HEK293 (cell line): Measurements from ENCODE around the gene HECTD4.

Experiments used
- BCL11A ChIP-seq: fragments of 450-650 bp; formaldehyde crosslinking; IDR thresholded peaks from 2 replicates; pipeline ENCODE4 v1.5.1; 2016; ENCODE audit warnings: low read depth, missing biosample characterization, missing genetic modification characterization
- FEZF1 ChIP-seq: fragments of 450-650 bp; formaldehyde crosslinking; IDR thresholded peaks from 2 replicates; pipeline ENCODE4 v1.5.1; 2016; ENCODE audit warnings: missing biosample characterization, missing genetic modification characterization
- HIC1 ChIP-seq: fragments of 450-650 bp; formaldehyde crosslinking; IDR thresholded peaks from 2 replicates; pipeline ENCODE4 v1.5.1; 2016; ENCODE audit warnings: missing biosample characterization, missing genetic modification characterization
- INSM2 ChIP-seq: fragments of 450-650 bp; formaldehyde crosslinking; IDR thresholded peaks from 2 replicates; pipeline ENCODE4 v1.5.1; 2016; ENCODE audit warnings: missing biosample characterization, missing genetic modification characterization
- OVOL3 ChIP-seq: fragments of 450-650 bp; formaldehyde crosslinking; IDR thresholded peaks from 2 replicates; pipeline ENCODE4 v1.5.1; 2016; ENCODE audit warnings: missing biosample characterization, missing genetic modification characterization
- REPIN1 ChIP-seq: fragments of 450-650 bp; formaldehyde crosslinking; IDR thresholded peaks from 2 replicates; pipeline ENCODE4 v1.5.1; 2017; ENCODE audit warnings: missing biosample characterization, missing genetic modification characterization, low read depth
- SALL2 ChIP-seq: fragments of 450-650 bp; formaldehyde crosslinking; IDR thresholded peaks from 2 replicates; pipeline ENCODE4 v1.5.0; 2017; ENCODE audit warnings: missing biosample characterization, mild to moderate bottlenecking, missing genetic modification characterization, borderline replicate concordance
- ZBTB1 ChIP-seq: fragments of 450-650 bp; formaldehyde crosslinking; IDR thresholded peaks from 2 replicates; pipeline ENCODE4 v1.5.1; 2016; ENCODE audit warnings: missing biosample characterization, missing genetic modification characterization
- ZBTB17 ChIP-seq: fragments of 450-650 bp; formaldehyde crosslinking; IDR thresholded peaks from 2 replicates; pipeline ENCODE4 v1.5.1; 2016; ENCODE audit warnings: missing biosample characterization, missing genetic modification characterization
- ZBTB20 ChIP-seq: fragments of 450-650 bp; formaldehyde crosslinking; IDR thresholded peaks from 2 replicates; pipeline ENCODE4 v1.5.1; 2016; ENCODE audit warnings: missing biosample characterization, missing genetic modification characterization
- ZBTB21 ChIP-seq: fragments of 450-650 bp; formaldehyde crosslinking; IDR thresholded peaks from 2 replicates; pipeline ENCODE4 v1.5.1; 2017; ENCODE audit warnings: missing biosample characterization, missing genetic modification characterization
- ZEB2 ChIP-seq: fragments of 450-650 bp; formaldehyde crosslinking; IDR thresholded peaks from 2 replicates; pipeline ENCODE4 v1.5.1; 2016; ENCODE audit warnings: missing biosample characterization, missing genetic modification characterization
- ZFP3 ChIP-seq: fragments of 450-650 bp; formaldehyde crosslinking; IDR thresholded peaks from 2 replicates; pipeline ENCODE4 v1.5.1; 2016; ENCODE audit warnings: low read depth, missing biosample characterization, missing genetic modification characterization
- ZFP37 ChIP-seq: fragments of 450-650 bp; formaldehyde crosslinking; IDR thresholded peaks from 2 replicates; pipeline ENCODE4 v1.5.1; 2016; ENCODE audit warnings: missing biosample characterization, missing genetic modification characterization
- ZFP41 ChIP-seq: fragments of 450-650 bp; formaldehyde crosslinking; IDR thresholded peaks from 2 replicates; pipeline ENCODE4 v1.5.1; 2016; ENCODE audit warnings: missing biosample characterization, missing genetic modification characterization, borderline replicate concordance
- ZNF121 ChIP-seq: fragments of 450-650 bp; formaldehyde crosslinking; IDR thresholded peaks from 2 replicates; pipeline ENCODE4 v1.5.1; 2016; ENCODE audit warnings: missing biosample characterization, missing genetic modification characterization
- ZNF132 ChIP-seq: fragments of 450-650 bp; formaldehyde crosslinking; IDR thresholded peaks from 2 replicates; pipeline ENCODE4 v1.5.1; 2017; ENCODE audit warnings: missing biosample characterization, missing genetic modification characterization, borderline replicate concordance
- ZNF140 ChIP-seq: fragments of 450-650 bp; formaldehyde crosslinking; IDR thresholded peaks from 2 replicates; pipeline ENCODE4 v1.5.1; 2016; ENCODE audit warnings: missing biosample characterization, missing genetic modification characterization
- ZNF19 ChIP-seq: fragments of 450-650 bp; formaldehyde crosslinking; IDR thresholded peaks from 2 replicates; pipeline ENCODE4; 2016; ENCODE audit warnings: missing biosample characterization, missing genetic modification characterization, low read depth
- ZNF26 ChIP-seq: fragments of 450-650 bp; formaldehyde crosslinking; IDR thresholded peaks from 2 replicates; pipeline ENCODE4 v1.5.1; 2016; ENCODE audit warnings: missing biosample characterization, missing genetic modification characterization
- ZNF366 ChIP-seq: fragments of 450-650 bp; formaldehyde crosslinking; conservative IDR thresholded peaks from 2 replicates; pipeline ENCODE4 v1.5.1; 2016; ENCODE audit warnings: missing biosample characterization, missing genetic modification characterization
- ZNF398 ChIP-seq: fragments of 450-650 bp; formaldehyde crosslinking; IDR thresholded peaks from 2 replicates; pipeline ENCODE4 v1.5.1; 2017; ENCODE audit warnings: missing biosample characterization, missing genetic modification characterization
- ZNF449 ChIP-seq: fragments of 450-650 bp; formaldehyde crosslinking; IDR thresholded peaks from 2 replicates; pipeline ENCODE4 v1.5.1; 2017; ENCODE audit warnings: missing biosample characterization, mild to moderate bottlenecking, missing genetic modification characterization, moderate library complexity
- ZNF473 ChIP-seq: fragments of 450-650 bp; formaldehyde crosslinking; IDR thresholded peaks from 2 replicates; pipeline ENCODE4 v1.5.1; 2017; ENCODE audit warnings: missing biosample characterization, missing genetic modification characterization
- ZNF624 ChIP-seq: fragments of 450-650 bp; formaldehyde crosslinking; IDR thresholded peaks from 2 replicates; pipeline ENCODE4 v1.5.1; 2017; ENCODE audit warnings: missing biosample characterization, missing genetic modification characterization
- ZNF629 ChIP-seq: fragments of 450-650 bp; formaldehyde crosslinking; IDR thresholded peaks from 2 replicates; pipeline ENCODE4 v1.5.1; 2017; ENCODE audit warnings: missing biosample characterization, missing genetic modification characterization
- ZNF654 ChIP-seq: fragments of 450-650 bp; formaldehyde crosslinking; IDR thresholded peaks from 2 replicates; pipeline ENCODE4 v1.5.1; 2016; ENCODE audit warnings: low read depth, missing biosample characterization, missing genetic modification characterization
- ZNF658 ChIP-seq: fragments of 450-650 bp; formaldehyde crosslinking; IDR thresholded peaks from 2 replicates; pipeline ENCODE4; 2016; ENCODE audit warnings: missing biosample characterization, missing genetic modification characterization
- ZNF768 ChIP-seq: fragments of 450-650 bp; formaldehyde crosslinking; IDR thresholded peaks from 2 replicates; pipeline ENCODE4 v1.5.1; 2018; ENCODE audit warnings: missing biosample characterization, mild to moderate bottlenecking, missing genetic modification characterization
- ZNF843 ChIP-seq: fragments of 450-650 bp; formaldehyde crosslinking; IDR thresholded peaks from 2 replicates; pipeline ENCODE4 v1.5.1; 2016; ENCODE audit warnings: missing biosample characterization, missing genetic modification characterization
- ZSCAN4 ChIP-seq: fragments of 450-650 bp; formaldehyde crosslinking; IDR thresholded peaks from 2 replicates; pipeline ENCODE4 v1.5.1; 2017; ENCODE audit warnings: missing biosample characterization, missing genetic modification characterization

Gene HECTD4

GRCh38 chr12:112418608-112419296 is 36.5 kb upstream of the HECTD4 start, which contains the start of gene PTPN11 (continued):
- peak; percentile 40; the same call in 1 of the 2 replicates for TF ChIP-seq ZBTB21 (tag by site-specific recombination)
- TF ChIP-seq FEZF1: peak; percentile 54
- TF ChIP-seq OVOL3 (tag by site-specific recombination): 0 out of 2 replicates have a peak, but pooled peaks have one; percentile 13
- no peak for TF ChIP-seq ZNF140 (tag by site-specific recombination)
- peak; percentile 55; the same call in 1 of the 2 replicates for TF ChIP-seq ZNF843 (tag by site-specific recombination)
- no peak for TF ChIP-seq ZNF26 (tag by site-specific recombination)
- no peak for TF ChIP-seq ZBTB20 (tag by site-specific recombination)
- no peak for TF ChIP-seq BCL11A (tag by site-specific recombination)
- TF ChIP-seq ZEB2 (tag by site-specific recombination): peak; percentile 78
- TF ChIP-seq ZNF624 (tag by site-specific recombination): no peak
- no peak; the same call in 1 of the 2 replicates for TF ChIP-seq ZNF768 (tag by site-specific recombination)
- no peak for TF ChIP-seq ZNF132 (tag by site-specific recombination)
- no peak for TF ChIP-seq ZFP41
- no peak for TF ChIP-seq REPIN1 (tag by site-specific recombination)
- no peak for TF ChIP-seq ZNF121 (tag by site-specific recombination)
- peak; percentile 90 for TF ChIP-seq ZNF629 (tag by site-specific recombination)
- 0 out of 2 replicates have a peak, but pooled peaks have one; percentile 31 for TF ChIP-seq ZSCAN4 (tag by site-specific recombination)
- peak; percentile 26 for TF ChIP-seq INSM2 (tag by site-specific recombination)
- TF ChIP-seq ZNF19 (tag by site-specific recombination): no peak
- TF ChIP-seq ZNF366 (tag by site-specific recombination): no peak
- no peak for TF ChIP-seq ZNF654 (tag by site-specific recombination)
- TF ChIP-seq ZNF449 (tag by site-specific recombination): no peak
- TF ChIP-seq ZFP3 (tag by site-specific recombination): no peak
- peak; percentile 26; the same call in 1 of the 2 replicates for TF ChIP-seq ZFP37 (tag by site-specific recombination)
- no peak for TF ChIP-seq ZNF658 (tag by site-specific recombination)
- no peak for TF ChIP-seq ZBTB1 (tag by site-specific recombination)
- no peak for TF ChIP-seq SALL2 (tag by site-specific recombination)
- TF ChIP-seq ZNF473 (tag by site-specific recombination): no peak
- no peak for TF ChIP-seq HIC1
- peak; percentile 98 for TF ChIP-seq ZBTB17 (tag by site-specific recombination)
- TF ChIP-seq ZNF398 (tag by site-specific recombination): peak; percentile 52; the same call in 1 of the 2 replicates
